DND-41 (cell line): ENCODE measurements around the gene DHX57.

Experiments
- CTCF ChIP-seq: IDR thresholded peaks from 2 replicates; pipeline ENCODE4 v1.5.1; 2012; ENCODE audit warnings: borderline replicate concordance, low read length, moderate library complexity, mild to moderate bottlenecking; ENCODE audit not compliant: poor library complexity, severe bottlenecking; ENCODE audit errors: extremely low read depth
- EZH2 ChIP-seq: IDR thresholded peaks from 3 replicates; pipeline ENCODE4 v1.6.1; 2012; ENCODE audit warnings: borderline replicate concordance, low read depth, mild to moderate bottlenecking, moderate library complexity, low read length, inconsistent platforms; ENCODE audit not compliant: severe bottlenecking

GRCh38 chr2:38892819-38893218 is 17.1 kb upstream of the DHX57 start:
- no peak for TF ChIP-seq CTCF
- TF ChIP-seq EZH2: no peak
